ENCODE data around the gene SNAPC2.
"Not testable (repeated sequence)": the region's sequence is repeated elsewhere in the genome, so short reads cannot be mapped to it uniquely, and the experiment has no call there.

The SNAPC2 gene

DNA sequence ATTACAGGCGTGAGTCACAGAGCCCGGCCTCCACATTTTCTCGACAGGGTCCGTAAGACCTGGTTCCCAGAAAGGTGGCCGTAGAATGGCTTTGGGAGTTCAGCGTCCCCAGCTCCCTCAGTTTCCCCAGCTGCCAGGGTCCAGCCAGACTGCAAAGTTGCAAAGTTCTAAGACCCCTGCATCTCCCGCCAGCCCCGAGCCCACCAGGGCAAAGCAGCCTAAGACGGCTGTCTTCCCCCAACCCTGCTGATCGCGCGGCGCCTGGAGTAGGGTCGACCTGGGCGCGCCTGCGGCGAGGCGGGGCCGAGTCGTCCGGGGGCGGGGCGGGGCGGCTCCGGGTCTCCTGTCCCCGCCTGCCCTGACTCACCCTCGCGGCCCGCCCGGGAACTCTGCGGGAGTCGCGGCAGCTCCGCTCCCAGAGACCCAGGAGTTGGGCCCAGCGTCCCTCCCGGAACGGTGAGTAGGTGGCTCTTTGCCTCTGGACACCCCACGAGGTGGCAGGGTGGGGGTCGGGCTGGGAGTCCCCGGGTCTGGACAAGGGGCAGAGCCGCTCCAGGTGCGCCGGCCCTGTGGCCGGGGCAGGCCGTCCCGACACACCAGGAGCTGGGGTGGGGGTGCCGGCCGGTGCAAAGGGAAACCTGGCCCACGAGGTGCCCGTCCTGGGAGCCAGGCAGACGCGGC is 31.9 kb upstream of the SNAPC2 start, which contains the start of gene LRRC8E:
TSS of gene LRRC8E (plus strand) at position 366 of the 681 bp plus-strand sequence. CDS start 7,094 bp downstream, outside the sequence.
- peak; percentile 94 for DNase-seq (ENCODE audit: low spot score)

GRCh38 chr19:7888826-7889217 is 31.3 kb upstream of the SNAPC2 start:
- no peak for DNase-seq (ENCODE audit: low spot score)

- DNase-seq (ENCODE audit: low spot score) = not testable (repeated sequence)
Observed at GRCh38 chr19:7893362-7894101, 26.6 kb upstream of the SNAPC2 start.

DNA sequence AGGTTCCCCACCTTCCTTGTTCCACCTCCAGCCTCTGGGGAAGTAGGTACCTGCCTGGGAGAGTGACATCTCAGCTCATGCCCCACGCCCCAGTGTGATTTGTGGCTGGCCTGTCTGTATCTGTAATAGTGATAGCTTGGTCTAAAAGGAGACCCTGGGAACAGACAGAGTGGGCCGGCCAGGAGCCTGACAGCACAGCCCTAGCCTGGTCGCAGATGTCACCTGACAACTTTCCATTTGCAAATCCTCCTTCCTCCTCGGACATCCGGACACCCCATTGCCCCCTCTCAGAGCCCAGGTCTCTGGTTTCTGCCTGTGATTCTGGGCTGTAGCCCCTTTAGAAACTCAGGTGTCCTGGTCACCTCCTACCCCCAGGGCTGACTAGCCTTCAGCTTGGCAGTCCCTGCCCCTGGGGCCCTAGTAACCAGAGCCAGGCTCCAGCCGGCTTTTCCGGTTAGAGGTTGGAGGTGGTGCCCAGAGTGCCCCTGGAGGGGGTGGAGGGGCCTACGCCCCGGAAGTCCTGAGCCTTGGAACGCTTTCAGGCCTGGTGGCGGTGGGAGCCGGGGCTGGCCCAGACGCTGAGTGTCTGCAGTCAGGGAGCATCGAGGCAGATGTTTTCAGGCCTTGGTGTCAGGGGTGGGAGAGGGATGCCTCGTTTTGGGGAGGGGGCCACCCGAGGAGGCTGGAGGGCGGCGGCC is 25.4 kb upstream of the SNAPC2 start:
- DNase-seq (ENCODE audit: low spot score) = no peak

DNA sequence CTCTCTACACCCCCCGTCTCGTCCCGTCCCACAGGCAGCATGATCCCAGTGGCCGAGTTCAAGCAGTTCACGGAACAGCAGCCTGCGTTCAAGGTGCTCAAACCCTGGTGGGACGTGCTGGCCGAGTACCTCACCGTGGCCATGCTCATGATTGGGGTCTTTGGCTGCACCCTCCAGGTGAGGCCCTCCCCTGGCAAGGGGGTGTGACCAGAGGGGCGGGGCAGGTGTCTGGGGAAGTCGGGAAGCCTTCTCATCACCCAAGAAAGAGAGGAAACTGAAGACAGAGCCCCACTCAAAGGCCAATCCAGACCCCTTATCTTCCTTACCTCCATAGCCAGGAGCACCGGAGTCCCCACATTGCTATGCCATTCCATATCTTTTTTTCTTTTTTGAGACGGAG is 24.6 kb upstream of the SNAPC2 start:
- DNase-seq (ENCODE audit: low spot score) = no peak

- no peak for DNase-seq (ENCODE audit: low spot score)
Observed at GRCh38 chr19:7897292-7897691, 22.8 kb upstream of the SNAPC2 start.

- DNase-seq (ENCODE audit: low spot score) = no peak
Observed at GRCh38 chr19:7898967-7899366, 21.2 kb upstream of the SNAPC2 start.

GRCh38 chr19:7899751-7900378 is 20.3 kb upstream of the SNAPC2 start:
- no peak for DNase-seq (ENCODE audit: low spot score)

DNA sequence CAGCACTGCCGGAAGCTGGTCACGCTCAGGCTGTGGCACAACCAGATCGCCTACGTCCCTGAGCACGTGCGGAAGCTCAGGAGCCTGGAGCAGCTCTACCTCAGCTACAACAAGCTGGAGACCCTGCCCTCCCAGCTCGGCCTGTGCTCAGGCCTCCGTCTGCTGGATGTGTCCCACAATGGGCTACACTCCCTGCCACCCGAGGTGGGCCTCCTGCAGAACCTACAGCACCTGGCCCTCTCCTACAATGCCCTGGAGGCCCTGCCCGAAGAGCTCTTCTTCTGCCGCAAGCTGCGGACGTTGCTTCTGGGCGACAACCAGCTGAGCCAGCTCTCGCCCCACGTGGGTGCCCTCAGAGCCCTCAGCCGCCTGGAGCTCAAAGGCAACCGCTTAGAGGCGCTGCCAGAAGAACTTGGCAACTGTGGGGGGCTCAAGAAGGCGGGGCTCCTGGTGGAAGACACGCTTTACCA is 19.7 kb upstream of the SNAPC2 start:
- DNase-seq (ENCODE audit: low spot score) = no peak

- no peak for DNase-seq (ENCODE audit: low spot score)
Observed at GRCh38 chr19:7900931-7901330, 19.2 kb upstream of the SNAPC2 start.

DNA sequence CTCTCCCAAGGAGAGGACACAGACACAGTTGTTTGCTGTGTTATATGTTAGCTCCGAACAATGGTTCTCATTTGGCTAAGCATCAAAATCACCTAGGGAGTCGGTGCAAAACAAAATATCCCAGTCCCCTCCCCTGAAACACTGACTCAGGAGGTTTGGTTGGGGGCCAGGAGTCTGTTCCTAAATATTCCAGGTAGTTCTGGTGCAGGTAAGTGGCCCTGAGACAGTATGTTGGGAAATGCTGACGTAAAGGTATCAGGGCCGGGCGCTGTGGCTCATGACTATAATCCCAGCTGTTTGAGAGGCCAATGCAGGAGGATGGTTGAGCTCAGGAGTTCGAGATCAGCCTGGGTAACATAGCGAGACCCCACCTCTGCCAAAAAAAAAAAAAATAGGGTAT is 18.8 kb upstream of the SNAPC2 start:
- DNase-seq (ENCODE audit: low spot score) = no peak

- no peak for DNase-seq (ENCODE audit: low spot score)
Observed at GRCh38 chr19:7902796-7903243, 17.3 kb upstream of the SNAPC2 start.

GRCh38 chr19:7903244-7904073 is 16.7 kb upstream of the SNAPC2 start, which contains the start of gene MAP2K7:
Gene MAP2K7 (plus strand): TSS chr19:7903877. CDS start chr19:7903945, 68 bp downstream.
- peak; percentile 100 for DNase-seq (ENCODE audit: low spot score)

DNA sequence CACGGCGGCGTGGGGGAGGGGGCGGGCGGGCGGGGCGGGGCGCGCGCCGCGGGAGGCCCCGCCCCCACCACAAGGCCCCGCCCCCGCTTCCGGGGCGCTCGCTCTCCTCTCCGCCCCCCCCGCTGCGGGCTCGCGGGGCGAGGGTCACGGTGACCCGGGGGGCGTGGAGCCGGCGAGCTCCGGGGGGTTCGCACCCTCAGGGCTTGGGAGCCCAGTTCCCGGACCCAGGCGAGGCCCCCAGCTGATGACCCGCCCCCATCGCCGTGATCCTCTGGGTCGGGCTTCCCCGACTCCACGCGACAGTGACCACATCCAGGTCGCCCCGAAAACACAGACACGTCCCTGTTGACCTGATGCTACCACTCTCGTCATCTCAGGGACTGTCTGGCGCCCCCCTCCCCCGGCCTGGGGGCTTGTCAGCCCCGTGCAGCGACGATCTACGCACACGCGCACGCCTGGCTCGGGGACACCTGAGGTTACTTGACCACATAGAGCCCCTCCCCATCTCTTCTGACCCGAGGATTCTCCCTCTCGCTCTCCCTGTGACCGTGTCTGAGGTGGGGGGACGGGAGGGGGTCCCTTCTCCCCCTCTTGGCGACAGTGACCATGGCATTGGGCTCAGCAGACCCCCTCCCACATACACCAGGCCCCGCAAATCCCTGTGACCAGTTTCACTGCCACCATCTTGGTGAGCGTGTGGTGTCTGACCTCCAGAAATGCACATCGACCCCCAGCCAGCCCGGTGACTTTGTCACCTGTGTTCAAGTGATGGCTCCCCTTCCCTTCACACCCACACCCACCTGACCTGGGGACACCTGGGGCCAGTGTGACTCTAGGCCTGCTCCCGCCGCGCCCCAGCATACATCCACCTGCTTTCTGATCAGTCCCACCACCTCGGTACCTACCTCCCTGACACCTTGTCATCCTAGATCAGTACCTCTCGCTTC is 15.8 kb upstream of the SNAPC2 start:
- peak; percentile 61 for DNase-seq (ENCODE audit: low spot score)

GRCh38 chr19:7905268-7905667 is 14.9 kb upstream of the SNAPC2 start:
- DNase-seq (ENCODE audit: low spot score) = no peak

DNA sequence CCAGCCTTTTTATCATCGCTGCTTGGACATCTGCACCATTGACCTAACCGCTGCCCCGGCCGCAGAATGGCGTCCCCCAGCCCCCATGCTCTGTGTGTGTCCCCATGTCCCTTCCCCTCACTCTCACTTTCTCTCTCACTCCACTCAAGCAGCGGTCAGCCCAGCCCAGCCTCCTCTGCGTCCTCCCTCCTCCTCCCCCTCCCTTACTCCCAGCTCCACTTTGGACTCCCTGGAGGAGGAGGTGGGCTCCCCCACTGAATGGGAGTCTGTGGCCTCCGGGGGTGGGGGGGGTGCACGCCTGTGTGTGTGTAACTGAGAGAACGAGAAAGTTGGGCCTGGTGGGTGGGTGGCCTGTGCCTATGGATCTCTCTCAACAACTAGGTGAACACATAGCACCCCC is 14.3 kb upstream of the SNAPC2 start:
- no peak for DNase-seq (ENCODE audit: low spot score)

DNA sequence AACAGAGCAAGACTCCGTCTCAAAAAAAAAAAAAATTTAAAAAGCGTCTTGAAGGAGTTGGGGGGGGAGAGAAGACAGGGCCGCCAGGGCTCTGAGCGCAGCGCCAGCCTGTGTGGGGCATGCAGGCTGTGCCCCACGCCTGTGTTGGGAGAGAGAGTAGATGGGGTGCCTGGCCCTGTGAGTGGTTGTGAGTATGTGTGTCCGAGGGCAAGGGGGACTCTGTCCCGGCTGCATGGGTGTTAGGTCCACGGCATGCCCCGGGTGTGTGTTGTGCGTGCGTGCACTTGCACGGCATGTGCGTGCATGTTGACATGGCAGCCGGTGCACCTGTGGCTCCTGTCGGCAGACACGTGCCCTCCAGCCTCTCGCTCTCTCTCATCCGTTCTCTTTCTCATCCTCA is 13.0 kb upstream of the SNAPC2 start:
- no peak for DNase-seq (ENCODE audit: low spot score)

GRCh38 chr19:7907544-7907943 is 12.6 kb upstream of the SNAPC2 start:
- no peak for DNase-seq (ENCODE audit: low spot score)

- DNase-seq (ENCODE audit: low spot score) = no peak
Observed at GRCh38 chr19:7908078-7908699, 11.9 kb upstream of the SNAPC2 start.
